GM21825 (cell line): Measurements from ENCODE around the gene TANGO6.
"Not testable (repeated sequence)": the region's sequence is repeated elsewhere in the genome, so short reads cannot be mapped to it uniquely, and the experiment has no call there.

Experiments used
- ATAC-seq: cut with Tn5 transposase; IDR thresholded peaks from one replicate; pipeline ENCODE4 v1.9.1; 2021; ENCODE audit warnings: mild to moderate bottlenecking, moderate library complexity; ENCODE audit not compliant: unreplicated experiment

Gene TANGO6

GRCh38 chr16:69049603-69050375 is 206.5 kb downstream of the TANGO6 start:
- ATAC-seq, result no peak

DNA sequence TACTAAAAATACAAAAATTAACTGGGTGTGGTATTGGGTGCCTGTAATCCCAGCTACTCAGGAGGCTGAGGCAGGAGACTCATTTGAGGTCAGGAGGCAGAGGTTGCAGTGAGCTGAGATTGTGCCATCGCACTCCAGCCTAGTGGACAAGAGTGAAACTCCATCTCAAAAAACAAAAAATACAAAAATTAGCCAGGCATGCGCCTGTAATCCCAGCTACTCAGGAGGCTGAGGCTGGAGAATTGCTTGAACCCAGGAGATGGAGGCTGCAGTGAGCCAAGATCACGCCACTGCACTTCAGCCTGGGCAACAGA is 208.1 kb downstream of the TANGO6 start:
- ATAC-seq, result not testable (repeated sequence)

DNA sequence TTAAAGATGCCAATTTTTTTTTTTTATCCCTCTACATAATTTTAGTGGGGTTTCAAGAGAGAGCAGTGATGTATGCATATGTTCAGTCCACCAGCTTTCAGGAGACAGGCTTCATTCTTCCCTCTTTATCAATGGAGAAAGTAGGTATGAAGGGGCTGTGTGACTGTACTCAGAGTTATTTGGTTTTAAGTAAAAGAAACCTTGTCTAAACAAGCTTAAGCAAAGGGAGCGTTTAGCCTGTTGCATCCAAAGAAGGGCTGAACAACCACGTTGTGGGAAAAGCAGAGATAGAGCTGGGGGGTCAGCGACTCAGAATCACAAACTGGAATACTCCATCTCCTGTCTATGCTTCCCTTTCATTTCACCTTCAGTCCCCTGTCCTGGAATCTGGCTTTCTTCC is 211.7 kb downstream of the TANGO6 start:
- ATAC-seq, result no peak

GRCh38 chr16:69055980-69056379 is 212.6 kb downstream of the TANGO6 start:
- ATAC-seq, result no peak

- no peak for ATAC-seq
Observed at GRCh38 chr16:69056421-69056820, 213.1 kb downstream of the TANGO6 start.

GRCh38 chr16:69057400-69058378 is 214.4 kb downstream of the TANGO6 start:
- peak; percentile 49 for ATAC-seq

DNA sequence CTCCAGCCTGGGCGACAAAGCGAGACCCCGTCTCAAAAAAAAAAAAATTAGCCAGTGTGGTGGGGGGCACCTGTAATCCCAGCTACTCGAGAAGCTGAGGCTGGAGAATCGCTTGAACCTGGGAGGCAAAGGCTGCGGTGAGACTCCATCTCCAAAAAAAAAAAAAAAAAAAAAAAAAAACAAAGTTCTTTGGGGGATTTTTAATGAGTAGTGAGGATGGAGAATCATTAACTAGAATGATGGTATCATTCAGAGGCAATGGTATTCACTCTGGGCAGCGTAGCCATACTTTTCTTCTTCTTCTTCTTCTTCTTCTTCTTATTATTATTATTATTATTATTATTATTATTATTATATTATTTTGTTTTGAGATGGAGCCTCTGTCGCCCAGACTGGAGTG is 220.2 kb downstream of the TANGO6 start:
- not testable (repeated sequence) for ATAC-seq

- no peak for ATAC-seq
Observed at GRCh38 chr16:69064124-69064763, 220.9 kb downstream of the TANGO6 start.

- no peak for ATAC-seq
Observed at GRCh38 chr16:69064764-69065313, 221.5 kb downstream of the TANGO6 start.

DNA sequence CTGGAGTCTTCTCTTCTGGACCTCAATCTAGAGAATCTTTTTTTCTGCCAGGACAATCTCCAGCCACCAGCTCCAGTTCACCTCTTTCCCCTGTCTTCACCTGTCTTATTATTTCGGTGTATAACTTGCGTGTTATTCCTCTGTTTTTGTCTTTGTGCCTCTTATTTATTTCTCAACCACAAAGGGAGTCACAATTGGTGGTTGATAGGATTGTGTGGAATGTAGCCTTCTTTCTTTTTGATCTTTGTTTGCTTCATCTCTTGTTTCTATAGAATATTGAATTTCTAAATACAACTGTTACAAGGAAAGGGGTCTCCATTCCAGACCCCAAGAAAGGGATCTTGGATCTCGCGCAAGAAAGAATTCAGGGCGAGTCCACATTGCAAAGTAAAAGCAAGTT is 226.2 kb downstream of the TANGO6 start:
- ATAC-seq, result no peak

GRCh38 chr16:69071036-69071435 is 227.7 kb downstream of the TANGO6 start:
- ATAC-seq, result no peak

GRCh38 chr16:69072640-69072974 is 229.3 kb downstream of the TANGO6 start:
- ATAC-seq, result no peak

DNA sequence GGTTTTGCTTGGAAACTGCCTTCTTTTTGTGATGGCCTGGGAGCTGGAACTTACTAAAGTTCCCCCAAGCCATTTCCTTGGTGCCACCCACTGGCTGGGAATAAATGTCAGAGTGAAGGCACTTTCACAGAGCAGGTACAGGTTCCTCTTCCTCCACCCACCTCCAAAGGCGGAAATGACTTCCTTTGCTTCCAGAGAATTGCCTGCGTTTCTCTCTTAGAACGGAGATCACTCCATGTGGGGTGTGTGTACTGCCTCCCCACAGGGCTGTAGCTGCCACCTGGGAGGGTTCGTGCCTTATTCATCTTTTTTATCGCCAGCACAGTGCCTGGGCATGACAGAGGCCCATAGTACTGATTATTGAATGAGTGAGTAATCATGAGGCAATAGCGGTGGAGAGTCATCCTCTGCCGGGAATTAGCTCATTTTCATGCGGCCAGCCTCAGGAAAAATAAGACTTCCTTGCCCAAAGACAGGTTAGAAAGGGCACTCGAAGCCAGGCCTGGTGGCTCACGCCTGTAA is 229.9 kb downstream of the TANGO6 start:
- no peak for ATAC-seq

DNA sequence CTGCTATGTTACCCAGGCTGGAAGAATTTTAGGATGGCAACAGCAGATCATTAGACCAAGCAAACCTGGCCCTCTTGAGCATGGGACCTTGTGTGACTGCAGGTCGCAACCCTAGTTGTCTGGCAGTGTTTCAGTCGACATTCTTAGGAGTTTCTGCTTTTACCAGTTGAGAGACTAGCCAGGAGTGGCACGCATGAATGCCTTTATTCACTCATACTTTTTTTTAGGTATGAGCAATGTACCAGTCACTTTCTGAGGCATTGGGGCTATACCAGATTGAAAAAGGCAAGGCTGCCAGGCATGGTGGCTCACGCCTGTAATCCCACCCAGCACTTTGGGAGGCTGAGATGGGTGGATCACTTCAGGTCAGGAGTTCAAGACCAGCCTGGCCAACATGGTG is 233.9 kb downstream of the TANGO6 start:
- ATAC-seq, result no peak

- ATAC-seq, result no peak
Observed at GRCh38 chr16:69078073-69078472, 234.7 kb downstream of the TANGO6 start.

DNA sequence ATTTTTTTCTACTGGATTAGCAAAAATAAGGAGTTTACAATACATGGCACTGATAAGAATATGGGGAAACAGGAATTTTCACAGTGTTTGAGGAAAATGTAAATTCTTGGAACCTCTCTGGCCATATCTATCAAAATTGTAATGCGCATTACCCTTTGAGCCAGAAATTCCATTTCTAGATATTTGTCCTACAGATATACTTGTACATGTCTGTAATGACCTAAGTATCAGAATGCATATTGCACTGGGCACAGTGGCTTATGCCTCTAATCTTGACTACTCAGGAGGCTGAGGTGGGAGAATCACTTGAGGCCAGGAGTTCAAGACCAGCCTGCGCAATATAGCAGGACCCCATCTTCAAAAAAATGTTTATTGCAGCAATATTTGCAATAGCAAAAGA is 236.4 kb downstream of the TANGO6 start:
- ATAC-seq, result no peak

GRCh38 chr16:69083306-69083941 is 240.1 kb downstream of the TANGO6 start:
- ATAC-seq, result no peak

DNA sequence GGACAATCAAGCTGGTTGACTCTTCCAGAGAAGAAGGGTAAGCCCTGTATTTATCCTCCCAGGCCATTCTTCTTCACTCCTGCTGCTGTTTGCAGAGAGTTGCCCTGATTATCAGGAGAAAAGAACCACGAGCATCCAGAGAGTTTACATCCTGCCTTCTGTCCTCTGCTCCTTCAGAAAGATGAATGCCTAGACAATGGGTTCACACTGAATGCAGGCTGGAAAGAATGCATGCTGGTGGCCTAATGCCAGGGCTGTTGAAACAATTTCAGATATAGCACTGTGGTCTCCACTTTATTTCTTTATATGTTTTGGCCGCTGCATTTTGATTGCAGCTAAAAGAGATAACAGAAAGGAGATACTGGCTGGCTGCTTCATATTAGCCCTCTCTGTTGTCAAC is 241.0 kb downstream of the TANGO6 start:
- no peak for ATAC-seq

GRCh38 chr16:69085032-69085695 is 241.8 kb downstream of the TANGO6 start:
- no peak for ATAC-seq

DNA sequence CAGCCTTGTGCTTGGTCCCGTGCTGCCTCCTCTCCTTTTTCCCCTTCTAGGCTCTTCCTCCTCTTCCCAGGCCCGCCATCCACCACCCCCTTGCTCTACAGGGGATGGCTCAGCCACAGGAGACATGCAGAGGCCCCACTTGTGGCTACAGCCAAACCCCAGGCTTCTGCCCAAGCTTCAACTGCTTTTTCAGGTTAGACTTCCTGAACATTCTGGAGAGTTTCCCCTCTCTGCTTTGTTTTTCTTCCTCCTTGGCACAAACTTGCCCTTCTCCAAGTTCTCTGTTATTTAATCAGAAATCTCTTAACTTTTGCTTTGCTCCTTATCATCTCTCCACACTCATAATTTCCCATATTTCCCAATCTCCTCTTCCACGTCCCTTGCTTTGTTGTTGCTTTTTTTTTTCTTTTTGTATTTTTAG is 243.8 kb downstream of the TANGO6 start:
- ATAC-seq, result no peak
